GM12878 (cell line): ENCODE data around the gene IFT27. TPM values are rescaled to one million over a fixed set of nuclear protein-coding genes. Genes with fewer than 3 reads are reported as not detected.

ENCODE experiments used
- ATAC-seq: fragments of 200-7000 bp; cut with Tn5 transposase; 3 replicates; pipeline ENCODE4 v1.9.1; 2020; ENCODE audit warnings: mild to moderate bottlenecking, moderate library complexity
- BruUV-seq: library from RNA; stranded (reverse); fragments of 400-500 nt; replicated peaks from 2 replicates; lab custom pipeline; 2021; lab: Mats Ljungman, UMichigan
- CTCF ChIA-PET: fragments of 300-600 bp; sonication (Branson Sonifier 250); formaldehyde crosslinking; extraction: SDS; loops from one replicate; lab custom pipeline; 2021; ENCODE audit warnings: inconsistent platforms; lab: Yijun Ruan, JAX
- POLR2A ChIA-PET: fragments of 350-600 bp; formaldehyde crosslinking; extraction: SDS; loops from one replicate; lab custom pipeline; 2021; ENCODE audit warnings: inconsistent platforms; lab: Charles Lee
- RAD21 ChIA-PET: fragments of 300-600 bp; sonication (Branson Sonifier 250); formaldehyde crosslinking; loops from one replicate; lab custom pipeline; 2023; ENCODE audit warnings: antibody characterized with exemption; ENCODE audit not compliant: unreplicated experiment; lab: Charles Lee
- SMC1A ChIA-PET: fragments of 300-600 bp; sonication (Branson Sonifier 250); formaldehyde crosslinking; loops from one replicate; lab custom pipeline; 2023; ENCODE audit not compliant: unreplicated experiment, uncharacterized antibody; lab: Charles Lee
- DNase-seq: peaks from one replicate; pipeline ENCODE4 v3.0.0-alpha.2; 2011; ENCODE audit warnings: low read depth, low spot score
- FAIRE-seq: peaks from 3 replicates; lab custom pipeline; 2011; peaks lifted over from hg19 to GRCh38; lab: Jason Lieb, UNC
- H2AFZ ChIP-seq: 2 replicates; pipeline ENCODE4 v1.6.0; 2011; ENCODE audit warnings: low read depth, low read length, control low read depth; ENCODE audit not compliant: control insufficient read depth
- H3K27ac ChIP-seq: 2 replicates; pipeline ENCODE4 v1.5.1; 2011; ENCODE audit warnings: control low read depth; ENCODE audit not compliant: control insufficient read depth, insufficient read depth
- H3K27me3 ChIP-seq, 2 experiments: replicated peaks in 1 of 2; 2 replicates each; pipeline versions ENCODE4 v1.6.0 to v1.6.1; 2011; ENCODE audit warnings: low read length in 1 of 2; ENCODE audit not compliant: control insufficient read depth in 2 of 2, insufficient read depth in 2 of 2
- H3K36me3 ChIP-seq, 2 experiments: 2 replicates each; pipeline ENCODE4 v1.5.1; 2011; ENCODE audit warnings: low read length in 1 of 2; ENCODE audit not compliant: control insufficient read depth in 2 of 2, insufficient read depth in 2 of 2
- H3K4me1 ChIP-seq: 2 replicates; pipeline ENCODE4 v1.6.1; 2011; ENCODE audit warnings: mild to moderate bottlenecking, low read length, moderate library complexity, mixed read lengths; ENCODE audit not compliant: control insufficient read depth, insufficient read depth
- H3K4me2 ChIP-seq: 2 replicates; pipeline ENCODE4 v1.6.0; 2011; ENCODE audit warnings: control low read depth; ENCODE audit not compliant: control insufficient read depth, insufficient read depth
- H3K4me3 ChIP-seq: fragments of 200-600 bp; sonication (generic); 2 replicates; pipeline ENCODE4 v1.5.1; 2016
- H3K79me2 ChIP-seq: 2 replicates; pipeline ENCODE4 v1.6.0; 2011; ENCODE audit warnings: low read length; ENCODE audit not compliant: control insufficient read depth, insufficient read depth
- H3K9ac ChIP-seq: 2 replicates; pipeline ENCODE4 v1.8.0; 2011; ENCODE audit warnings: low read length, control low read depth, mixed read lengths; ENCODE audit not compliant: control insufficient read depth, insufficient read depth
- H3K9me3 ChIP-seq: replicated peaks from 3 replicates; pipeline ENCODE4 v1.5.1; 2011; ENCODE audit warnings: mild to moderate bottlenecking, low read length; ENCODE audit not compliant: control insufficient read depth, insufficient read depth
- H4K20me1 ChIP-seq: 2 replicates; pipeline ENCODE4 v1.6.0; 2011; ENCODE audit not compliant: control insufficient read depth, insufficient read depth
- ATF3 ChIP-seq: IDR thresholded peaks from 2 replicates; pipeline ENCODE4 v1.6.1; 2011; ENCODE audit warnings: low read depth, mild to moderate bottlenecking, low read length, moderate library complexity, borderline replicate concordance; ENCODE audit errors: extremely low read depth
- BHLHE40 ChIP-seq, 2 experiments: fragments of 450-650 bp in 1 of 2; IDR thresholded peaks; 2 replicates each; pipeline ENCODE4 v1.6.1; 2011 to 2017; ENCODE audit warnings: low read depth in 2 of 2, borderline replicate concordance in 1 of 2, improper control_type of control experiment in 1 of 2, low read length in 1 of 2, mild to moderate bottlenecking in 1 of 2
- CBFB ChIP-seq: IDR thresholded peaks from 2 replicates; pipeline ENCODE4 v1.6.1; 2016; ENCODE audit warnings: antibody characterized with exemption, low read depth
- CREB1 ChIP-seq: IDR thresholded peaks from 2 replicates; pipeline ENCODE4 v1.6.1; 2012; ENCODE audit warnings: low read depth, mild to moderate bottlenecking, inconsistent platforms
- HSF1 ChIP-seq: fragments of 150-350 bp; IDR thresholded peaks from 2 replicates; pipeline ENCODE4 v1.6.1; 2014; ENCODE audit warnings: mild to moderate bottlenecking, low read depth, low read length
- IRF4 ChIP-seq: IDR thresholded peaks from 2 replicates; pipeline ENCODE4 v1.6.1; 2011; ENCODE audit warnings: low read depth, low read length
- MEF2A ChIP-seq: IDR thresholded peaks from 2 replicates; pipeline ENCODE4 v1.6.1; 2011; ENCODE audit warnings: low read depth, mild to moderate bottlenecking, low read length, moderate library complexity; ENCODE audit not compliant: insufficient read depth
- NFXL1 ChIP-seq: fragments of 450-650 bp; IDR thresholded peaks from 2 replicates; pipeline ENCODE4 v1.6.1; 2017; ENCODE audit warnings: antibody characterized with exemption, mild to moderate bottlenecking, borderline replicate concordance
- POLR2AphosphoS5 ChIP-seq: IDR thresholded peaks from 2 replicates; pipeline ENCODE4 v1.6.1; 2011; ENCODE audit warnings: mild to moderate bottlenecking, low read length, inconsistent platforms
- RB1 ChIP-seq: fragments of 450-650 bp; formaldehyde crosslinking; IDR thresholded peaks from 2 replicates; pipeline ENCODE4 v1.6.1; 2017; ENCODE audit warnings: mild to moderate bottlenecking, borderline replicate concordance
- RBBP5 ChIP-seq: fragments of 200-600 bp; sonication (generic); conservative IDR thresholded peaks from 2 replicates; pipeline ENCODE4 v1.6.1; 2016
- SMAD1 ChIP-seq: fragments of 450-650 bp; IDR thresholded peaks from 2 replicates; pipeline ENCODE4 v1.6.1; 2018; ENCODE audit warnings: mild to moderate bottlenecking, low read depth; ENCODE audit not compliant: partially characterized antibody
- TARDBP ChIP-seq: IDR thresholded peaks from 2 replicates; pipeline ENCODE4 v1.6.1; 2016; ENCODE audit warnings: borderline replicate concordance
- TCF12 ChIP-seq: IDR thresholded peaks from 2 replicates; pipeline ENCODE4 v1.6.1; 2011; ENCODE audit warnings: low read depth, mild to moderate bottlenecking, low read length
- ZSCAN29 ChIP-seq: fragments of 450-650 bp; IDR thresholded peaks from 2 replicates; pipeline ENCODE4 v1.6.1; 2017; ENCODE audit warnings: mild to moderate bottlenecking, moderate library complexity
- WGBS: methylation state at CpG from one replicate; pipeline ENCODE4 v1.1.6; 2016; ENCODE audit warnings: low lambda C conversion rate; ENCODE audit not compliant: insufficient replicate concordance, insufficient coverage; ENCODE audit errors: missing lambda C conversion rate; 5-methylcytosine and 5-hydroxymethylcytosine counted together
- in situ Hi-C: fragments of 300-500 bp; cut with MboI; formaldehyde crosslinking; loops from 9 replicates; pipeline ENCODE4 v1.14.3; 2018; ENCODE audit warnings: mixed read lengths
- intact Hi-C: fragments of 100-400 bp; cut with micrococcal nuclease; formaldehyde crosslinking; loops from one replicate; pipeline ENCODE4 v1.14.2; 2022; ENCODE audit not compliant: unreplicated experiment
- polyA plus RNA-seq, 11 experiments: library from polyadenylated mRNA; depleted of rRNA in 4 of 11; unstranded in 6 of 11; stranded (reverse) in 5 of 11; fragments of >200 nt; fragmentation: Nextera tagmentation in 4 of 11; fragmentation: Illumina TruSeq in 1 of 11; extraction: Ambion mirVana in 4 of 11; extraction: Trizol in 1 of 11; gene quantifications; 1 replicate in 1 of 11; 2 replicates in 10 of 11; pipeline versions ENCODE4 v1.2.1 to v1.2.3, GENCODE V29; 2011 to 2016; ENCODE audit warnings: inconsistent platforms in 2 of 11, missing spikeins in 2 of 11, low read depth in 1 of 11
- total RNA-seq, 4 experiments: library from RNA; depleted of rRNA in 3 of 4; stranded (reverse); fragments of >200 nt in 3 of 4; fragmentation: Illumina TruSeq in 1 of 4; extraction: Trizol in 1 of 4; gene quantifications; 2 replicates each; pipeline versions ENCODE4 v1.2.1 to v1.2.3, GENCODE V29; 2013 to 2021
- TF ChIP-seq, protein P1 (sequence below): IDR thresholded peaks from 2 replicates; pipeline ENCODE4 v1.6.1; 2011; ENCODE audit warnings: borderline replicate concordance, low read depth, mild to moderate bottlenecking, moderate library complexity, mixed read lengths, low read length; ENCODE audit not compliant: insufficient read depth; ENCODE audit errors: extremely low read length

The IFT27 gene
- total and polyA plus RNA-seq, 10 of the 15 experiments (the other 5 are each of a cell fraction or from before 2014, with no cell fraction given) = 2.7 to 32.5 (median 10.2) TPM

DNA sequence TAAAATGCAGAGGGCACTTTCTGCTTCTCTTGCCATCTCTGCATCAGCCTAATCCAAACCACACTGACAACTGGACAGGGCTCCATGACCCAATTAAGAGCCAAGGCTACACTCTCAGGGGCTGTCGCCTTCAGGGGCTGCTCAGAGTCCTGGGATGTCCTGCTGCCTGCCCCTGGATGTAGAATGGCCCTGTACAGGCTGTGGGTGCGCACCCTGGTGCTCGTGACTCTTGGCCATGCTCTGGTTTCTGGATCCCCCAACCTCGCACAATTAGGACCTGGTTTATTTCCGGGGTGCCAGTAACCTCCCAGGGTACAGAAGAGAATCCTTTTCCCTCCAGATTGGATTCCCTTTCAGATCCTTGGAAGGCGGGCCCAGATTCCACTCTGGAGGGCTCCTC is 11.3 kb downstream of the IFT27 start:
- in situ Hi-C loops = no loop called here
- Histone ChIP-seq H3K27ac (no peak overlapping the region), H3K4me2 (no peak overlapping the region), H3K79me2 (no peaks in the 10 kb centered on the region)
- POLR2A ChIA-PET = interaction anchor here (1.1 kb wide), 1 partner anchor 11 kb away, joined by 4 read pairs; the partner anchor contains the start of gene IFT27
- no peak for TF ChIP-seq NFXL1
- TF ChIP-seq ATF3 = no peak
- TF ChIP-seq RBBP5 = no peak
- no peak for TF ChIP-seq CBFB
- TF ChIP-seq IRF4 = no peak
- no peak for TF ChIP-seq CREB1
- no peak for TF ChIP-seq RB1
- TF ChIP-seq ZSCAN29 = no peak
- TF ChIP-seq MEF2A = no peak
- TF ChIP-seq, protein P1, sequence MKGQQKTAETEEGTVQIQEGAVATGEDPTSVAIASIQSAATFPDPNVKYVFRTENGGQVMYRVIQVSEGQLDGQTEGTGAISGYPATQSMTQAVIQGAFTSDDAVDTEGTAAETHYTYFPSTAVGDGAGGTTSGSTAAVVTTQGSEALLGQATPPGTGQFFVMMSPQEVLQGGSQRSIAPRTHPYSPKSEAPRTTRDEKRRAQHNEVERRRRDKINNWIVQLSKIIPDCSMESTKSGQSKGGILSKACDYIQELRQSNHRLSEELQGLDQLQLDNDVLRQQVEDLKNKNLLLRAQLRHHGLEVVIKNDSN = no peak
- no peak for TF ChIP-seq SMAD1
- no peak for TF ChIP-seq TCF12
- no peak for TF ChIP-seq HSF1
- no peak for TF ChIP-seq POLR2AphosphoS5
- no peak for TF ChIP-seq TARDBP
- no peak for TF ChIP-seq BHLHE40 (IDR thresholded peaks at IDR 0.05; ENCODE audit: borderline replicate concordance in 1 of 2, low read depth in 2 of 2, low read length in 1 of 2)
- TF ChIP-seq, all 136 proteins: peak for 0
- Histone ChIP-seq H3K36me3 (no peaks in the 10 kb centered on the region), H3K9me3 (no peaks in the 10 kb centered on the region), H3K4me1 (no peaks in the 10 kb centered on the region), H3K27me3 (no peaks in the 10 kb centered on the region; a peak in 1 of 4 replicates), H4K20me1 (0 out of 2 replicates have a peak, but pooled peaks cover 3% of the 10 kb centered on the region), H3K9ac (no peak overlapping the region), H2AFZ (no peak overlapping the region), H3K4me3 (no peak overlapping the region)
- RAD21 ChIA-PET = no interaction called here
- SMC1A ChIA-PET = no interaction called here
- no peak for FAIRE-seq
- ATAC-seq = no peak
- WGBS = 79% methylated on average over 6 of the region's 6 CpGs
- DNase-seq = no peak
- intact Hi-C loops = no loop called here
- no TSS peak for BruUV-seq
- CTCF ChIA-PET = interaction anchor here (2.5 kb wide), 1 partner anchor 17 kb away, joined by 8 read pairs; no protein-coding TSS in a partner anchor
